A673 (cell line): Measurements from ENCODE around the gene EVX1.

Experiments used
- CTCF ChIP-seq: fragments of 300-800, 200-600 bp; sonication (generic); conservative IDR thresholded peaks from 2 replicates; pipeline ENCODE4 v1.5.1; 2017; ENCODE audit warnings: low read depth, mild to moderate bottlenecking, antibody characterized with exemption, low read length, moderate library complexity, mixed read lengths
- EZH2 ChIP-seq: fragments of 200-600 bp; sonication (generic); IDR thresholded peaks from 2 replicates; pipeline ENCODE4 v1.6.1; 2017; ENCODE audit warnings: borderline replicate concordance, low read depth, mild to moderate bottlenecking, mixed read lengths, antibody characterized with exemption, low read length; ENCODE audit not compliant: poor library complexity, severe bottlenecking

- TF ChIP-seq CTCF (no peak), EZH2 (no peak)
Measured at GRCh38 chr7:27213433-27214238, 29.0 kb upstream of the EVX1 start.
